Measurements from ENCODE around the gene JAK3. TPM values are rescaled to one million over a fixed set of nuclear protein-coding genes. Genes with fewer than 3 reads are reported as not detected.

Gene JAK3
- total and polyA plus RNA-seq, 4 experiments from 2014 or later, result 74.6 to 135 (median 114) TPM

- no peak for DNase-seq
- H3K27ac ChIP-seq (ENCODE audit: low read depth, low read length), result no peak overlapping the region
- Mint-ChIP-seq H3K36me3 (no peaks in the 10 kb centered on the region), H3K27me3 (no peaks in the 10 kb centered on the region), H3K4me3 (peak overlapping the region in 1 of 8 donors; percentile 9), H3K27ac (no peak overlapping the region), H3K9me3 (no peaks in the 10 kb centered on the region), H3K4me1 (peaks cover 0 to 4% (median 0%) of the 10 kb centered on the region in 4 donors)
- no peaks in the 10 kb centered on the region for H3K9me3 ChIP-seq (ENCODE audit: control insufficient read depth in 1 of 2, low read length in 2 of 2)
- no peak overlapping the region for H3K4me3 ChIP-seq (ENCODE audit: low read length in 2 of 2)
- H3K36me3 ChIP-seq (ENCODE audit: insufficient read depth, low read length), result no peaks in the 10 kb centered on the region
- H3K27me3 ChIP-seq (ENCODE audit: insufficient read depth, low read length), result no peaks in the 10 kb centered on the region
- H3K4me1 ChIP-seq (ENCODE audit: insufficient read depth, low read length), result no peaks in the 10 kb centered on the region
- CTCF ChIA-PET (ENCODE audit: partially characterized antibody), result no interaction called here
- intact Hi-C loops (cut with micrococcal nuclease), result no loop called here
- POLR2A ChIA-PET (ENCODE audit: partially characterized antibody), result no interaction called here
Measured at GRCh38 chr19:17881701-17882100, 33.9 kb upstream of the JAK3 start.

- Mint-ChIP-seq H3K4me3 (no peak overlapping the region), H3K9me3 (no peaks in the 10 kb centered on the region), H3K27ac (peak overlapping the region in 1 of 7 donors; percentile 46), H3K4me1 (peaks cover 1 to 5% (median 3%) of the 10 kb centered on the region in 4 donors), H3K36me3 (no peaks in the 10 kb centered on the region), H3K27me3 (no peaks in the 10 kb centered on the region)
- intact Hi-C loops (cut with micrococcal nuclease), result no loop called here
- DNase-seq, result no peak
- Histone ChIP-seq H3K4me1 (ENCODE audit: insufficient read depth, low read length) (no peaks in the 10 kb centered on the region), H3K36me3 (ENCODE audit: insufficient read depth, low read length) (no peaks in the 10 kb centered on the region), H3K4me3 (ENCODE audit: low read length in 2 of 2) (no peak overlapping the region), H3K27me3 (ENCODE audit: insufficient read depth, low read length) (no peaks in the 10 kb centered on the region), H3K9me3 (ENCODE audit: control insufficient read depth in 1 of 2, low read length in 2 of 2) (no peaks in the 10 kb centered on the region), H3K27ac (ENCODE audit: low read depth, low read length) (no peak overlapping the region)
- ChIA-PET CTCF (ENCODE audit: partially characterized antibody) (no interaction called here), POLR2A (ENCODE audit: partially characterized antibody) (no interaction called here)
Measured at GRCh38 chr19:17879466-17879865, 31.7 kb upstream of the JAK3 start.

GRCh38 chr19:17877696-17878095 is 29.9 kb upstream of the JAK3 start:
- H3K27ac Mint-ChIP-seq, result no peak overlapping the region
- Histone ChIP-seq H3K27ac (ENCODE audit: low read depth, low read length) (no peak overlapping the region), H3K9me3 (ENCODE audit: control insufficient read depth in 1 of 2, low read length in 2 of 2) (no peaks in the 10 kb centered on the region), H3K4me3 (ENCODE audit: low read length in 2 of 2) (no peak overlapping the region), H3K4me1 (ENCODE audit: insufficient read depth, low read length) (peaks cover 12% of the 10 kb centered on the region), H3K27me3 (ENCODE audit: insufficient read depth, low read length) (no peaks in the 10 kb centered on the region), H3K36me3 (ENCODE audit: insufficient read depth, low read length) (no peaks in the 10 kb centered on the region)
- CTCF ChIA-PET (ENCODE audit: partially characterized antibody), result interaction anchor here (1.5 kb wide), 1 partner anchor 18 kb away, joined by 6 read pairs; the partner anchor contains the start of gene RPL18A
- H3K9me3 Mint-ChIP-seq, result no peaks in the 10 kb centered on the region
- no peaks in the 10 kb centered on the region for H3K27me3 Mint-ChIP-seq
- no peak for DNase-seq
- POLR2A ChIA-PET (ENCODE audit: partially characterized antibody), result no interaction called here
- intact Hi-C loops (cut with micrococcal nuclease), result no loop called here
- peaks cover 1 to 10% (median 5%) of the 10 kb centered on the region in 4 donors for H3K4me1 Mint-ChIP-seq
- H3K4me3 Mint-ChIP-seq, result no peak overlapping the region
- H3K36me3 Mint-ChIP-seq, result no peaks in the 10 kb centered on the region

DNA sequence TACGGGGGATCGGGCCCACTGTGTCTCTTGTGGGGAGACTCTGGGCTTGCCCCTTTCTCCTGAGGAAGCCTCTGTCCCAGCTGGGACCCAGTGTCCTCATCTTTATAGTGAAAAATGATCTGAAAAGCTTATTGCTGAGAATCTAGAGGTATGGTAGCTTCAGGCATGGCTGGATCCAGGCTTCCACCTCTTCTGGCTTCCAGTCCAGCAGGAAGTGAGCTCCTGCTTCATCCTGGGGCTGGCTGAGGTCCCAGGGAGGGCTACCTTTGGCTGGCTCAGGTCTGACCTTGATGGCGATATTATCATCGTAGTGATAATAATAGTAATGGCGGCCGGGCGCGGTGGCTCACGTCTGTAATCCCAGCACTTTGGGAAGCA is 27.0 kb upstream of the JAK3 start:
- H3K36me3 Mint-ChIP-seq, result no peaks in the 10 kb centered on the region
- H3K27me3 Mint-ChIP-seq, result no peaks in the 10 kb centered on the region

GRCh38 chr19:17873786-17874757 is 26.3 kb upstream of the JAK3 start:
- peak; percentile 62 to 71 (median 68) for DNase-seq
- H3K4me3 ChIP-seq (ENCODE audit: low read length in 2 of 2), result peak overlapping the region in 1 of 2 donors; percentile 59
- H3K4me3 Mint-ChIP-seq, result peak overlapping the region; percentile 75 to 87 (median 81)
- no peaks in the 10 kb centered on the region for H3K27me3 Mint-ChIP-seq
- H3K27me3 ChIP-seq (ENCODE audit: insufficient read depth, low read length), result no peaks in the 10 kb centered on the region
- ChIA-PET CTCF (ENCODE audit: partially characterized antibody) (interaction anchor here (1.0 kb wide), 2 partner anchors 59 to 72 kb away, joined by 3 to 4 read pairs; partner anchors contain the start of gene CCDC124), POLR2A (ENCODE audit: partially characterized antibody) (interaction anchor here (1.0 to 4.8 kb wide), 3 partner anchors 11 to 58 kb away, joined by 3 to 81 read pairs (median 22); partner anchors contain the start of genes CCDC124 and RPL18A)
- intact Hi-C loops (cut with micrococcal nuclease), result loop anchor here (1.0 to 5.0 kb wide), 3 partner anchors 15 to 128 kb away; partner anchors contain the start of gene RPL18A
- H3K27ac Mint-ChIP-seq, result peak overlapping the region; percentile 46 to 92 (median 83)
- H3K4me1 ChIP-seq (ENCODE audit: insufficient read depth, low read length), result peaks cover 26% of the 10 kb centered on the region
- H3K27ac ChIP-seq (ENCODE audit: low read depth, low read length), result no peak overlapping the region
- H3K9me3 Mint-ChIP-seq, result no peaks in the 10 kb centered on the region
- H3K36me3 Mint-ChIP-seq, result no peaks in the 10 kb centered on the region
- no peaks in the 10 kb centered on the region for H3K36me3 ChIP-seq (ENCODE audit: insufficient read depth, low read length)
- peaks cover 3 to 26% (median 11%) of the 10 kb centered on the region in 4 donors for H3K4me1 Mint-ChIP-seq
- H3K9me3 ChIP-seq (ENCODE audit: control insufficient read depth in 1 of 2, low read length in 2 of 2), result no peaks in the 10 kb centered on the region

More for the DNA sequence above, 27.0 kb upstream of the JAK3 start:
- Histone ChIP-seq H3K4me1 (ENCODE audit: insufficient read depth, low read length) (peaks cover 26% of the 10 kb centered on the region), H3K27ac (ENCODE audit: low read depth, low read length) (no peak overlapping the region), H3K4me3 (ENCODE audit: low read length in 2 of 2) (no peak overlapping the region), H3K36me3 (ENCODE audit: insufficient read depth, low read length) (no peaks in the 10 kb centered on the region), H3K27me3 (ENCODE audit: insufficient read depth, low read length) (no peaks in the 10 kb centered on the region), H3K9me3 (ENCODE audit: control insufficient read depth in 1 of 2, low read length in 2 of 2) (no peaks in the 10 kb centered on the region)
- intact Hi-C loops (cut with micrococcal nuclease), result loop anchor here (1.0 to 5.0 kb wide), 3 partner anchors 15 to 128 kb away; partner anchors contain the start of gene RPL18A
- H3K4me1 Mint-ChIP-seq, result peaks cover 3 to 26% (median 11%) of the 10 kb centered on the region in 4 donors
- no peak for DNase-seq
- no peaks in the 10 kb centered on the region for H3K9me3 Mint-ChIP-seq
- H3K27ac Mint-ChIP-seq, result peak overlapping the region in 3 of 7 donors; percentile 59 to 92 (median 90)
- POLR2A ChIA-PET (ENCODE audit: partially characterized antibody), result no interaction called here
- CTCF ChIA-PET (ENCODE audit: partially characterized antibody), result interaction anchor here (1.0 kb wide), 2 partner anchors 58 to 71 kb away, joined by 3 to 4 read pairs; partner anchors contain the start of gene CCDC124
- peak overlapping the region in 7 of 8 donors; percentile 49 to 87 (median 76) for H3K4me3 Mint-ChIP-seq

GRCh38 chr19:17872251-17873001 is 24.6 kb upstream of the JAK3 start:
- Mint-ChIP-seq H3K36me3 (no peaks in the 10 kb centered on the region), H3K27ac (peak overlapping the region in 4 of 7 donors; percentile 31 to 59 (median 38)), H3K4me3 (peak overlapping the region; percentile 79 to 90 (median 82)), H3K27me3 (no peaks in the 10 kb centered on the region), H3K9me3 (no peaks in the 10 kb centered on the region), H3K4me1 (peaks cover 3 to 26% (median 11%) of the 10 kb centered on the region in 4 donors)
- intact Hi-C loops (cut with micrococcal nuclease), result loop anchor here (5.0 kb wide), 1 partner anchor 130 kb away; no protein-coding TSS in a partner anchor
- CTCF ChIA-PET (ENCODE audit: partially characterized antibody), result interaction anchor here (2.0 kb wide), 1 partner anchor 12 kb away, joined by 17 read pairs; the partner anchor contains the start of gene RPL18A
- Histone ChIP-seq H3K9me3 (ENCODE audit: control insufficient read depth in 1 of 2, low read length in 2 of 2) (no peaks in the 10 kb centered on the region), H3K4me1 (ENCODE audit: insufficient read depth, low read length) (peaks cover 26% of the 10 kb centered on the region), H3K27ac (ENCODE audit: low read depth, low read length) (peak overlapping the region; percentile 52), H3K27me3 (ENCODE audit: insufficient read depth, low read length) (no peaks in the 10 kb centered on the region), H3K4me3 (ENCODE audit: low read length in 2 of 2) (peak overlapping the region; percentile 17 to 55), H3K36me3 (ENCODE audit: insufficient read depth, low read length) (no peaks in the 10 kb centered on the region)
- peak in 4 of 5 donors; percentile 28 to 50 (median 38) for DNase-seq
- POLR2A ChIA-PET (ENCODE audit: partially characterized antibody), result interaction anchor here (1.4 to 4.8 kb wide), 7 partner anchors 9 to 128 kb away, joined by 3 to 81 read pairs (median 9); partner anchors contain the start of genes CCDC124 and RPL18A

Measured in CD4-positive, alpha-beta memory T cell (primary cell).